ENCODE data around the gene HSD17B12.
"Not testable (repeated sequence)": the region's sequence is repeated elsewhere in the genome, so short reads cannot be mapped to it uniquely, and the experiment has no call there.

HSD17B12 gene

DNA sequence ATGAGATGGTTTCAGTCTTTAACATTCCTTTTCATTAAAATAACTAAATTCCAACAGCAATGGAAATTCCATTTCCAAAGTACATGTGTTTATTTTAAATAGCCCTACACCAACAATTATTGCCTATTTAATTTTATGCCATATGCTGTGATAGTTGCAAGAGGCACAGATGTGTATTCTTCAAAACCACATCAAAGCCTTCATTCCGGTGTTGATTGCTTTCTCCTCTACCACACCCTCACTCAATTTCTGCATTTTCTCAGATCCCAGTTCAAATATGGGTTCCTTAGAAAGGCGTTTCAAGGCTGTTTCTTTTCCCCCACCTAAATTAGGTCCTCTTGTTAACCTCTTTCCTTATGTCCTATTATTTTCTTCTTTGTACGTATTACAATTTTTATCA is 6.0 kb upstream of the HSD17B12 start:
- TF ChIP-seq GATA1 (IDR thresholded peaks at IDR 0.05; ENCODE audit: low read depth, low read length), result no peak
- no peak for TF ChIP-seq POLR2A (IDR thresholded peaks at IDR 0.05; ENCODE audit: low read length)
- no peak for DNase-seq

DNA sequence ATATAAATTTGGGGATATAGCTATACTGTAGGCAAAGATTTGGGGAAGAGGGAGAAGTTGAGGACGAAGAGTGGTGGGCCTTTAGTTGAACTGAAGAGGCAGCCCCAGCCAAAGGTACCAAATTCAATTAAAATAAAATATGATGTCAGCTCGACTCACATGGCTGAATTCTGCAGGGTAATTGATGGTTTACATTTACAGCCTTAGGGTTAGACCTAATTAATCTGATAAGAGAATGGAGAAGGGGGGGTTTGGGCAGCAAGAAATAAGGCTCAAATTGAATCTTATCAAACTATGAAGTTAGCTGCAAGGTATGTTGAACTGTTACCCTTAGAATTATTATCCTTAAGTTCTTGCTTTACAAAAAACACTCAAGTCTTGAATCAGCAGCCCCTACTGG is 3.6 kb upstream of the HSD17B12 start:
- TF ChIP-seq GATA1 (IDR thresholded peaks at IDR 0.05; ENCODE audit: low read depth, low read length) (no peak), POLR2A (IDR thresholded peaks at IDR 0.05; ENCODE audit: low read length) (no peak)
- no peak for DNase-seq

GRCh38 chr11:43681401-43681942 is 934 bp downstream of the HSD17B12 start:
- DNase-seq, result peak in 1 of 2 experiments; percentile 57
- no peak for TF ChIP-seq GATA1 (IDR thresholded peaks at IDR 0.05; ENCODE audit: low read depth, low read length)
- no peak for TF ChIP-seq POLR2A (IDR thresholded peaks at IDR 0.05; ENCODE audit: low read length)

GRCh38 chr11:43682081-43682480 is 1.5 kb downstream of the HSD17B12 start:
- DNase-seq, result not testable (repeated sequence)

GRCh38 chr11:43685440-43685839 is 4.9 kb downstream of the HSD17B12 start:
- TF ChIP-seq GATA1 (IDR thresholded peaks at IDR 0.05; ENCODE audit: low read depth, low read length), result no peak
- TF ChIP-seq POLR2A (IDR thresholded peaks at IDR 0.05; ENCODE audit: low read length), result no peak
- DNase-seq, result peak; percentile 15 to 16

DNA sequence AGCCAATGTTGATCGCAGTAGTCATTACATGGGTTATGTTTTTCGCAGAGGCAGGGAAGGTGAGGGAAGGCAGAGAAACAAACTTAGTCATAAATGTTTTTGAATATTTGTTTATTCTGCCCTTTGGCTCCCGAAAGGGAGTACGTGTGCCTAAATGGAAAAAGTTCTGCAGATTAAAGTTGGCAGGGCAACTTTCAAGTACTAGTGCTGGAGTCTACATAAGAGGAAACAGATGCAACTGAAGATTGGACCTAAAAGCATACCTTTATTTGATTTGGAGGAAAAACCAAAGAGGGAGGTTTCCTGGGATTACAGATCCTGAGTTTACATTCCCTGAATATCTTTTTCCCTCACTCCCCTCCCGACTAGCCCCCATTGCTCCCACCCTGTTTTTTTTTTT is 5.7 kb downstream of the HSD17B12 start:
- TF ChIP-seq POLR2A (IDR thresholded peaks at IDR 0.05; ENCODE audit: low read length) (no peak), GATA1 (IDR thresholded peaks at IDR 0.05; ENCODE audit: low read depth, low read length) (no peak)
- DNase-seq, result peak in 1 of 2 experiments; percentile 7

DNA sequence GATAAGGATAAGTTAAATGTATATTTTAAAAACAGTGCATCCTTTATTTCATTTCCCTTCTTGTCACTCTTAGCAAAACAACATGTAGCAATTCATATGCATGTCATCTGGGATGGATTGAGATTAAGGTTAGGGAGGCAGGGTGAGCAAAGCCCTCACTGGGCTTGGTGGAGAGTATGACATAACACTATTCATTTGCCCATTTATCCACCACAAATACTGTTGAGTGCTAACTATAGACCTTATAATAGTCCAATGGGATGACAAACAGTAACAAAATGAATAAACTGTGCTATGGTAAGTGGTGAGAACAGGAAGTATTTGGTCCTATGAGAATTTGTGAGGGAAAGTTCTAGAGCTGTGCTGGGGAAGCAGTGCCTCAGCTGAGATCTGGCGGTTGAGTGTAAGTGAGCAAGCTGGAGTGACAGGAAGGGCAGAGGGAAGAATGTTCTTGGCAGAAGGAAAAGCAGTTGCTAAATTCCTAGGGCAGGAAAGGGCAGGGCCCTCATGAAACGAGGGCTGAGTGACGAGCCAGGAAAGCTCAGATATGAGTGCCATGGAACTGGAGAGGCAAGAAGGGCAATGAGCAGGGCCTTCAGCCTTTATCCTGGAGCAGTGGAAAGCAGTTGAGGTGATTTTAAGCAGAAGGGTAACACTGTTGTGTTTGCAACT is 6.7 kb downstream of the HSD17B12 start:
- no peak for TF ChIP-seq POLR2A (IDR thresholded peaks at IDR 0.05; ENCODE audit: low read length)
- no peak for TF ChIP-seq GATA1 (IDR thresholded peaks at IDR 0.05; ENCODE audit: low read depth, low read length)
- DNase-seq, result no peak

DNA sequence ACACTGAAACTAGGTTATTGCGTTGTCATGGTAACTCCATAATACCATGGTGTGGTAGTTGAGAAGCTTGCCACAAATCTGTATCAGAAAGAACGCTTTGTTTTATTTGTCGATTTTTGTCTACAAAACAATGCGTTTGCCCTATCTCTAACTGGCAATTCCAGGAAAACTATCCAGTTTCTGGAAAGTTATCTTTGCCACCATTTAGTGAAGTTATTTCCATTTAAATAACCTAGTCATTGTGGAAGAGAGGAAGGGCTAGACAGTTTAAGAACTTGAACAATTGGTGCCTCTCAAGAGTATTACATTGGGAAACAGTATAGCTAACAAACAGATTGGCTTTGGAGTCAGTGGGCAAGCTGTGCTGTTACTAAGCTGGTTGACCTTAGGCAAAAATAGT is 7.9 kb downstream of the HSD17B12 start:
- TF ChIP-seq POLR2A (IDR thresholded peaks at IDR 0.05; ENCODE audit: low read length), result no peak
- no peak for TF ChIP-seq GATA1 (IDR thresholded peaks at IDR 0.05; ENCODE audit: low read depth, low read length)
- peak in 1 of 2 experiments; percentile 13 for DNase-seq

- TF ChIP-seq POLR2A (IDR thresholded peaks at IDR 0.05; ENCODE audit: low read length) (no peak), GATA1 (IDR thresholded peaks at IDR 0.05; ENCODE audit: low read depth, low read length) (no peak)
Observed at GRCh38 chr11:43689167-43689566, 8.6 kb downstream of the HSD17B12 start.

GRCh38 chr11:43690929-43691725 is 10.6 kb downstream of the HSD17B12 start:
- no peak for DNase-seq
- no peak for TF ChIP-seq POLR2A (IDR thresholded peaks at IDR 0.05; ENCODE audit: low read length)

More at GRCh38 chr11:43689167-43689566, 8.6 kb downstream of the HSD17B12 start:
- DNase-seq, result peak; percentile 37 to 78

DNA sequence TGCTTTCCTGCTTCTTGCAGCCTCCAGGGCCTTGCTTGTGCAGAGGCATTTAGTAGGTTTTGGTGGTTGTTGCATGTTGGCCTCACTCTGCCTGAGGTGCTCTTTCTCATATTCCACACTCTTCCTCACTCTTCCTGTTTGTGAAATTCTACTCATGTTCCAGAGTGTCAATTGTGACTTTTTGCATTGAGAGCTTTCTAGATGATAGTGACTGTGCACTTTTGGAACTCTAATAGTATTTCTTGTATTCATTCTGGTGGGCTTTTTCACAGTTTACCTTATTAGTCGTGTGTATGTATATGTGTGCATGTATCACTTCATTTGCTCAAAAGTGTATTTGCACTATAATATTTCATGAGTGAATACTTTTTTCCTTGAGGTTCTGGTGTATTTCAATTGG is 11.3 kb downstream of the HSD17B12 start:
- TF ChIP-seq POLR2A (IDR thresholded peaks at IDR 0.05; ENCODE audit: low read length), result no peak
- no peak for TF ChIP-seq GATA1 (IDR thresholded peaks at IDR 0.05; ENCODE audit: low read depth, low read length)
- no peak for DNase-seq

- no peak for TF ChIP-seq GATA1 (IDR thresholded peaks at IDR 0.05; ENCODE audit: low read depth, low read length)
- no peak for TF ChIP-seq POLR2A (IDR thresholded peaks at IDR 0.05; ENCODE audit: low read length)
- DNase-seq, result peak in 1 of 2 experiments; percentile 41
Observed at GRCh38 chr11:43693069-43693468, 12.5 kb downstream of the HSD17B12 start.

DNA sequence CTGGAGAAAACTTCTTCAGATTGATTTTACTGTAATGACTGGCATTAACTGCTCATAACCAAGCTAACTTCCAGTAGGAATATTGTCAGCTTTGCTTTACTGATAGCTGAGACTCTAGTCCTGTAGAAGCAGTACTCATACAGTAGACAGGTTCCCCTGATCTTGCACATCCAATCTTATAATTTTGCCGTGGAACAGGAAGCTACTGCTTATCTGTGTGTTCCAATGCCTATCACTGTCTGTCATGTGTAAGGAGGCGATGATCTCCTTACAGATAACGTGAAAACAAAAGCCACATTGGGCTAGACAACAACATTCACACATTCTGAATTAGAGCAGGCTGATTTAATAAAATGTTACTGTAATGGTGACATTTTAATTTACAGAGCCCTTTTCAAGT is 13.2 kb downstream of the HSD17B12 start:
- TF ChIP-seq GATA1 (IDR thresholded peaks at IDR 0.05; ENCODE audit: low read depth, low read length) (no peak), POLR2A (IDR thresholded peaks at IDR 0.05; ENCODE audit: low read length) (no peak)
- peak; percentile 29 to 79 for DNase-seq

- TF ChIP-seq GATA1 (IDR thresholded peaks at IDR 0.05; ENCODE audit: low read depth, low read length) (no peak), POLR2A (IDR thresholded peaks at IDR 0.05; ENCODE audit: low read length) (no peak)
- DNase-seq, result no peak
Observed at GRCh38 chr11:43694477-43694876, 13.9 kb downstream of the HSD17B12 start.

DNA sequence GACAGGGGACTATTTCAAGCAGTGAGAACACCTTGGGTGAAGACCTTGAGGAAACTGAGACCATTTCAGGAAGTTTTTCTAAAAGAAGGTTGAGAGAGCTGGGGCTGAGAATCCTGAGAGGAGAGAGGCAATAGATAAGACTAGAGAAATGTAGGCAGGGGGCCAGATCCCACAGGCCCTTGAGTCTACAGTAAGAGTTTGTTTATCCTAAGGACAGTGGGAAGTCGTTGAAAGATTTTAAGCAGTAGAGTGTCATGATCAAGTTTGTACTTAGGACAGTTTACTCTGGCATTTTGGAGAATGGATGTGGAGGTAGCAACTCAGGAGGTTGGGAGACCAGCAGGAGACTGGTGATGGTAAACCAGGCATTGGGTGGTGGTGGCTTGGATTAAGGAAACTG is 17.1 kb downstream of the HSD17B12 start:
- DNase-seq, result no peak
- no peak for TF ChIP-seq POLR2A (IDR thresholded peaks at IDR 0.05; ENCODE audit: low read length)
- TF ChIP-seq GATA1 (IDR thresholded peaks at IDR 0.05; ENCODE audit: low read depth, low read length), result no peak

Measured in erythroblast (primary cell).